ENCODE results near the gene FBXO10.

- TF ChIP-seq CTCF (IDR thresholded peaks at IDR 0.05) (no peak), POLR2A (IDR thresholded peaks at IDR 0.05) (no peak), POLR2AphosphoS5 (IDR thresholded peaks at IDR 0.05) (no peak), EP300 (IDR thresholded peaks at IDR 0.05; ENCODE audit: low read depth) (no peak)
Observed at GRCh38 chr9:37534901-37535300, 41.3 kb downstream of the FBXO10 start.
